Left lung (tissue), 10 donors: ENCODE measurements around the gene FAM170B. TPM values are rescaled to one million over a fixed set of nuclear protein-coding genes. Genes with fewer than 3 reads are reported as not detected.

Experiments
- ATAC-seq: fragments of 200-7000 bp; cut with Tn5 transposase; one replicate; pipeline ENCODE4 v1.9.1; 2020; ENCODE audit warnings: moderate library complexity
- DNase-seq, 4 donors: peaks; one replicate each; pipeline ENCODE4 v3.0.0-alpha.2; 2013 to 2020
- H3K27ac ChIP-seq, 2 donors: fragments of 200-600 bp; sonication (generic) in 1 of 2; one replicate each; pipeline versions ENCODE4 v1.5.0 to v1.8.0; 2020 to 2021
- H3K27me3 ChIP-seq, 2 donors: fragments of 200-600 bp; sonication (generic) in 1 of 2; one replicate each; pipeline versions ENCODE4 v1.5.0 to v1.8.0; 2020 to 2021
- H3K36me3 ChIP-seq, 2 donors: fragments of 200-600 bp; sonication (generic) in 1 of 2; one replicate each; pipeline versions ENCODE4 v1.5.0 to v1.8.0; 2020 to 2021
- H3K4me1 ChIP-seq, 2 donors: fragments of 200-600 bp; one replicate each; pipeline ENCODE4 v1.8.0; 2021
- H3K4me3 ChIP-seq, 2 donors: fragments of 200-600 bp; sonication (generic) in 1 of 2; one replicate each; pipeline versions ENCODE4 v1.5.0 to v1.8.0; 2020 to 2021; ENCODE audit warnings: mild to moderate bottlenecking in 1 of 2
- H3K9me3 ChIP-seq, 2 donors: fragments of 200-600 bp; sonication (generic) in 1 of 2; one replicate each; pipeline versions ENCODE4 v1.5.0 to v1.8.0; 2020 to 2021
- CTCF ChIP-seq, 2 donors: fragments of 200-600 bp; sonication (generic) in 1 of 2; IDR thresholded peaks; one replicate each; pipeline versions ENCODE4 v1.5.0 to v1.8.0; 2021; ENCODE audit warnings: antibody characterized with exemption in 2 of 2
- intact Hi-C, 2 donors: fragments of 100-400 bp; cut with DNase I; formaldehyde crosslinking; loops; one replicate each; pipeline versions ENCODE4 v1.11.2 to v1.14.2; 2022
- polyA plus RNA-seq, 6 donors: library from polyadenylated mRNA; unstranded; fragments of 120-200 nt; gene quantifications; one replicate each; pipeline ENCODE4 v1.2.1, GENCODE V29; 2013; ENCODE audit not compliant: insufficient read length in 6 of 6
- total RNA-seq, 2 donors: library from RNA; stranded (reverse); fragmentation: NEBNext Ultra II Directional; extraction: Animal tissue kit (Norgen Biotek cat#: 25700); gene quantifications; one replicate each; pipeline ENCODE4 v1.2.1, GENCODE V29; 2021
- donor health status: DM: no; HTN: yes; CAD: no.
- donor health status: DM: no; HTN: no; CAD: no.

The FAM170B gene
- total and polyA plus RNA-seq, 8 donors = 0.26 TPM; not detected in 7

- no peaks in the 10 kb centered on the region for H3K36me3 ChIP-seq
- no peak for TF ChIP-seq CTCF (IDR thresholded peaks at IDR 0.05)
- peaks cover 0 to 11% of the 10 kb centered on the region in 2 donors for H3K4me1 ChIP-seq
- intact Hi-C loops = no loop called here
- H3K9me3 ChIP-seq = no peaks in the 10 kb centered on the region
- DNase-seq (no peak), ATAC-seq (no peak)
- no peak overlapping the region for H3K27ac ChIP-seq
- no peak overlapping the region for H3K4me3 ChIP-seq
- peaks cover 0 to 23% of the 10 kb centered on the region in 2 donors for H3K27me3 ChIP-seq
Measured at GRCh38 chr10:49117376-49118070, 16.3 kb downstream of the FAM170B start.

- intact Hi-C loops = no loop called here
- no peak for ATAC-seq
- TF ChIP-seq CTCF (IDR thresholded peaks at IDR 0.05) = no peak
Measured at GRCh38 chr10:49116509-49117375, 17.1 kb downstream of the FAM170B start.

GRCh38 chr10:49115796-49116508 lies 17.9 kb downstream of the FAM170B start:
- ATAC-seq = no peak
- peaks cover 0 to 23% of the 10 kb centered on the region in 2 donors for H3K27me3 ChIP-seq
- H3K4me1 ChIP-seq = peaks cover 0 to 11% of the 10 kb centered on the region in 2 donors
- no peak for TF ChIP-seq CTCF (IDR thresholded peaks at IDR 0.05)
- intact Hi-C loops = no loop called here
- no peaks in the 10 kb centered on the region for H3K9me3 ChIP-seq
- no peak overlapping the region for H3K27ac ChIP-seq
- H3K36me3 ChIP-seq = no peaks in the 10 kb centered on the region
- no peak overlapping the region for H3K4me3 ChIP-seq
- DNase-seq = no peak

More at GRCh38 chr10:49116509-49117375, 17.1 kb downstream of the FAM170B start:
- Histone ChIP-seq H3K4me1 (peaks cover 0 to 11% of the 10 kb centered on the region in 2 donors), H3K9me3 (no peaks in the 10 kb centered on the region), H3K27ac (no peak overlapping the region), H3K27me3 (peaks cover 0 to 23% of the 10 kb centered on the region in 2 donors), H3K4me3 (no peak overlapping the region), H3K36me3 (no peaks in the 10 kb centered on the region)
- no peak for DNase-seq

- peaks cover 0 to 11% of the 10 kb centered on the region in 2 donors for H3K4me1 ChIP-seq
- H3K9me3 ChIP-seq = no peaks in the 10 kb centered on the region
- peak within 1 kb of the TSS; percentile 39 to 43 for H3K4me3 ChIP-seq
- intact Hi-C loops = no loop called here
- peaks cover 0 to 23% of the 10 kb centered on the region in 2 donors for H3K27me3 ChIP-seq
- TF ChIP-seq CTCF (IDR thresholded peaks at IDR 0.05) = no peak
- no peaks in the 10 kb centered on the region for H3K36me3 ChIP-seq
- peak; percentile 64 for ATAC-seq
- peak within 1 kb of the TSS; percentile 56 to 59 for H3K27ac ChIP-seq
- peak in 2 of 4 donors; percentile 61 to 83 for DNase-seq
Measured at GRCh38 chr10:49115015-49115795, 18.6 kb downstream of the FAM170B start, which contains the start of gene VSTM4. Gene VSTM4 (minus strand): TSS chr10:49115522. CDS start chr10:49115485, 37 bp downstream.
